Measurements from ENCODE around the gene FRMD5.

FRMD5 gene

GRCh38 chr15:44159492-44159891 lies 35.6 kb downstream of the FRMD5 start:
- no peak for DNase-seq

DNA sequence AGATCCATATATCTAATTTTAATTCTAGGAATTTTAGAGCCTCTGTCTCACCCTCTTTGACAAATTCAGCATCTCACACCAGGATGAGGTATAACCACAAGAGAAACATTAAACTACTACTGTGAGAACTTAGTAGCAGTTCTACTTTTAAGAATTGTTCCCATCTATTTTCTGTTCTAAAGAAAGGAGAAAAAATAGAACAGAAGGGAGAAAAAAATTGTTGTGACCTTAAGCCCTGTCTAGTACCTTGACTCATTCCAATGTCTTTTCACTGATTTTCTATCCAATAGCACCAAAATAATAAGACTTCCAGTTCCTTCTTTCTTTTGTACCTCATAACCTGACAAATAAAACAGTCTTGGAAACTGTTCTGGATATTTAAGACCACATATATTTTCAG lies 37.0 kb downstream of the FRMD5 start:
- no peak for DNase-seq

DNA sequence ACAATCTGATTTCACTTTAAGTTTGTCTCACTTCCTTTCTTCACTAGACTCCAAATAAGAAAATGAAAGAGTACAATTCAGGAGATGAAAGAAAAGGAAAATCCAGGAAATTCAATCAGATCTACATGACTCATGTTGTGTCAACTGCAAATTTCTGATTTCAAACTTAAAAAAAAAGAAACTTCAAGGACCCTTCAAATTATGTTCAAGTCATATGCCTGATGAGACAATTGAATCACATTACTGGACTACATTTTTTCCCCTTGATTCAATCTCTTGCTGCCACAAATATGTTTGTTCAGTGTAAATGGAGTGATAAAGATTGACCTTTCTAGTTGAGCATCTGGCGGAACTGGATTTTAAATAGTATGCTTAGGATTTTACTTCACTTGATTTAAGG lies 37.4 kb downstream of the FRMD5 start:
- no peak for DNase-seq

DNA sequence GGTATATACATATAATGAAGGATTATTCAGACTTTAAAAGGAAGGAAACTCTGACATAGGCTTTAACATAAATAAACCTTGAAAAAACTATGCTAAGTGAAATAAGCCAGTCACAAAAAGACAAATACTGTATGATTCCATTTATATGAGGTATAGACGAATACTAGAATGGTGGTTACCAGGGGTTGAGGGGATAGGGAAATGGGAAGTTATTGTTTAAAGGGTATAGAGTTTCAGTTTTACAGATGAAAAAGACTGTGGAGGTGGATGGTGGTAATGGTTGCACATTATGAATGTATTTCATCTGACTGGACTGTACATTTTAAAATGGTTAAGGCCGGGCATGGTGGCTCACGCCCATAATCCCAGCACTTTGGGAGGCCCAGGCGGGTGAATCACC lies 41.7 kb downstream of the FRMD5 start:
- no peak for DNase-seq

DNA sequence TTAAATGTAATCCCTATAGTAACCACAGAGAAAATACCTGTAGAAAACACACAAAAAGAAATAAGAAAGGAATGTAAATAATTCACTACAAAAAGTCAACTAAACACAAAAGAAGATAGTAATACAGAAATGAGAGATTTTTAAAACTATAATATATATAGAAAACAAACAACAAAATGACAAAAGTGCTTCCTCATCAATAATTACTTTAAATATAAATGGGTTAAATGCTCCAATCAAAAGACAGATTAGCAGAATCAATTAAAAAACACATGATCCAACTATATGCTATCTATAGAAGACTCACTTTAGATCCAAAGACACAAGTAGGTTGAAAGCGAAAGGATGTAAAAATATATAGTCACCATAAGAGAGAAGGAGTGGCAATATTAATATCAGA lies 45.8 kb downstream of the FRMD5 start:
- no peak for DNase-seq

- DNase-seq: no peak
These were observed 46.5 kb downstream of the FRMD5 start for GRCh38 chr15:44148580-44148979.

GRCh38 chr15:44147636-44148035 lies 47.4 kb downstream of the FRMD5 start:
- no peak for DNase-seq

DNA sequence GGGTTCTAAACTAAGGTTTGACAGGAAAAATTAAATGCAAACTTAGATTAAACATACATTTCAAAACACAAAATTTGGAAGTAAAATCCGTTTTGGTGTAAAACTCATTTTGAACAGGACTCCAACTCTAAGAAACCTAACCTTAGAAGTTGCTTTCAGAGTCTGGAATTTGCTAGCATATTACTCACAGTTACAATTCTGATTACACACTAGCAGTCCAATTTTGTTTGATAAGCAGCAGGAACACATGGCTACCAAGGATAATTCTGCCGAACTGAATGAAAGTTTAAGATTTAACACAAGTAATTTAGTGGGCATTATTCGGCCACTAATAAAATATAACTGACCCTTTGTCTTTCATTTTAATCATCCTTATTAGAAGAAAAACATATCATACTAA lies 49.6 kb downstream of the FRMD5 start:
- no peak for DNase-seq

- DNase-seq: no peak
These were observed 50.1 kb downstream of the FRMD5 start for GRCh38 chr15:44144992-44145391.

GRCh38 chr15:44144184-44144583 lies 50.9 kb downstream of the FRMD5 start:
- DNase-seq: no peak

- no peak for DNase-seq
These were observed 57.3 kb downstream of the FRMD5 start for GRCh38 chr15:44137750-44138149.

- DNase-seq: no peak
These were observed 58.0 kb downstream of the FRMD5 start for GRCh38 chr15:44136991-44137477.

DNA sequence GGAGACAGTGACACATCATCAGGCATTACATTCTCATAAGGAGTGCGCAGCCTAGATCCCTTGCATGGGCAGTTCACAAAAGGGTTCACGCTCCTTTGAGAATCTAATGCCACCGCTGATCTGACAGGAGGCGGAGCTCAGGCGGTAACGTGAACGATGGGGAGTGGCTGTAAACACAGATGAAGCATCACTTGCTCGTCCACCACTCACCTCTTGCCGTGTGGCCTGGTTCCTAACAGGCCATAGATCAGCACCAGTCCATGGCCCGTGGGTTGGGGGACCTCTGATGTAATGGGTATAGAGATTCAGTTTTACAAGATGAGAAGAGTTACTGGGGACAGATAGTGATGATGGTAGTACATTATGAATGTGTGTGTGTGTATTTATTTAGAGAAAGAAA lies 63.0 kb downstream of the FRMD5 start:
- DNase-seq: no peak

GRCh38 chr15:44130778-44131177 lies 64.3 kb downstream of the FRMD5 start:
- DNase-seq: no peak

DNA sequence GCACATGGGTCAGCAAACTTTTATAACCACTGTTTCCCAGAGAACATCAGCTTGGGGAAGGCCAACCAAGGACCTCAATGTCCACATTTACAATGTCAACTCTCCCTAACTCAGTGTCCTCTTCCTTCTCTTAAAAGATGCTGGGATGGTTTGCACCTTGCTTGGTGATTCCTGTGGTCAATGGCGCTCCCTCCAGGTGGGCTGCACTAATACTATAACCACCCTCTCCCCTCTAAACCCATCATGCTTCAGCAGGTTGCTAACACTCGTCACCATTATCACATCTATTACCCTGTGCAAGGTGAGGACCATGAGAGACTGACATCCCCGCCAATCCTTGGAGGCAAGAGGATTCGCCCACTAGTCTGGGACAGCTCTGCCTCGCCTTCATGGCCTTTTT lies 65.2 kb downstream of the FRMD5 start:
- DNase-seq: no peak

- DNase-seq: no peak
These were observed 66.6 kb downstream of the FRMD5 start for GRCh38 chr15:44128443-44128842.

- no peak for DNase-seq
These were observed 69.2 kb downstream of the FRMD5 start for GRCh38 chr15:44125879-44126278.

DNA sequence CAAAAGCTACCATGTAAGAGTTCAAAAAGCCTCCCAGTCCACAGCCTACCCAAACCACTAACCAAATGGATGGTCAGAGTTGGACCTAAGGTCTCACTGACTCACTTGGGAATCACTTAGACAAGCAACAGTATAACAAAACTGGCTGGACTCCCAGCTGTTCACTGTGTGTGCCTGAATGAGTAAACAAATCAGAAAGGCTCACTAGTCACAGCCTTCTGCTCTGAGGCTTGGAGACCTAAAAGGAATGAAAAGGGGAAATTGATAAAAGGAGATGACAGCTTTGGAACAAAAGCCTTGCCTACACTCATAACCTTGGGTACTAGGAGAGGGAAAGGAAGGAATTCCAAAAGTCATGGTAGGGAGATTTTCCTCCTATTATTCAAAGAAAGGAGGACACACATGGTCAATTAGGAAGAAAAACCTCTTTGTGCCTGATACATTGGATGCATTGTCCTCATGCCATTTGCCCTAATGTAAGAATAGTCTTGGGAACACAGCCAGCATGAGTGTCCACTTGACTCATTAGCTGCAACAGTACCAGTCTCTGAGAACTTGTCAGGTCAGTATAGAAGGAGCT lies 92.3 kb downstream of the FRMD5 start:
- DNase-seq: no peak

DNA sequence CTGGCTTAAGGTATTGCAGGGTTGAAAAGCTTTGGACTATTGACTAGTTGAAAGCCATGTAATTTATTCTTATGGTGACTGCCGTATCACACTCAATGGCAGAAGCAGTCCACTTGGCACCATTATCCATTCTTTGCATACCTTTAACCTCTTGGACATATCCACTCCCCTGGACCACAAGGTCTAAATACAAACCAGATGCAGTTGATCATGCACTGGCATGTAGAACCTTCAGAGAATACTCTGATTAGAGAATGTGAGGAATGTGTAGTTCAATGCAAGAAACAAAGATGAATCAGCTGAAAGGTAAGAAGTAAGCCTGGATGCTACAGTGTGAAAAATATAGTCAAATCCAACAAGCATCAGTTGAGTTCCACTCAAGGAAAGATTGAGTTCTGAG lies 93.1 kb downstream of the FRMD5 start:
- DNase-seq: no peak

DNA sequence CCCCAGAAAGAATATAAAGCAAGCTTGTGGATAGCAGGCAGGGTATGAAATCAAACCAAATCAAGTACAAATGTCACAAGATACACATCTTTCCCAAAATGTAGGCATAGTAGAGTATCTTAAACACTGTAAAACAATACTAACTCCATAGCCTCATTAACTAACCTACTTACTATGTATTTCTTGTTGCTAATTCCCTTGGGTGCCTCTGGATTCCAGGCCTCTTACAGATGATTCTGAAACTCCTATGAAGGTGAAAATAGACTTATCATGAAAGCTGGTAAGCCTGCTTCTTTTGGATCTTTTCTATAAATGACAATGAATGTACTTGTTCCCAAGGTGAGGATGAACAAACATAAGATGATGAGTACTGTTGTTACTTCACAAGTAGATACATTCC lies 93.8 kb downstream of the FRMD5 start:
- no peak for DNase-seq

DNA sequence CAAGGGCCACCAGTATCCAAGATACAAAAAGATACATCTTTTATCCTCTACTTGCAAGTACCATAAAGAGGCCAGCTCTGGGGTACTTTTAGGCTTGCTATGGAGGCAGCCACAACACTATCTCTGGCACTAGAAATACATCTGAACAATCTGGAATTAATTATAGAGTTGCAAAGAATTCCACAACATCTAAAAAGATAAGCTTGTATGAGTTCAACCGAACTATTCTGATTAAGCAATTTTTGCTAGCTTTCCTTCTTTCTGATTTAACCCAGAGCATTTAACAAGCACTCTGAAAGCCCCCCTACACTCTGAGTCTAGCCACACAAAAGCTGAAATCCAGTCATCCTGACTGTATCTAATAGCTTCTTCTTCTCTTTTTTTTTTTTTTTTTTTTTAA lies 95.4 kb downstream of the FRMD5 start:
- no peak for DNase-seq

GRCh38 chr15:44097552-44097951 lies 97.5 kb downstream of the FRMD5 start:
- DNase-seq: no peak

GRCh38 chr15:44096596-44096995 lies 98.5 kb downstream of the FRMD5 start:
- DNase-seq: no peak

DNA sequence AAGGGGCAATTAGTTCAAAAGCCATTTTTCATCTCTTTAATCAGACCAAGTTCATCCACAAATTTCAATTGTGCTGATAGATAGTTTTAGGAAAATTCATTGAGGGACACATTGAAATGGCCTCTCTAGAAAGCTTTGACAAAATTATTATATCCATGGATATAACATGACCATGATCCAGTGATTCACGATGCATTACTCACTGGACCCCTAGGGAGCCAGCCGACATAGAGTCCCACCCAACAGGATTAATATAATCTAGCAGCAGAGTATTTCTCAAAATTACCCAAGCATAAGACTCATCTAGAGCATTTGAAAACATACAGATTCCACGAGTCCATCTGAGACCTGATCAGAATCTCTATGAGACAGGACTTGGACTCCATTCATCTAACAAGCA lies 100.3 kb downstream of the FRMD5 start:
- DNase-seq: no peak

GRCh38 chr15:44093836-44094235 lies 101.2 kb downstream of the FRMD5 start:
- no peak for DNase-seq

DNA sequence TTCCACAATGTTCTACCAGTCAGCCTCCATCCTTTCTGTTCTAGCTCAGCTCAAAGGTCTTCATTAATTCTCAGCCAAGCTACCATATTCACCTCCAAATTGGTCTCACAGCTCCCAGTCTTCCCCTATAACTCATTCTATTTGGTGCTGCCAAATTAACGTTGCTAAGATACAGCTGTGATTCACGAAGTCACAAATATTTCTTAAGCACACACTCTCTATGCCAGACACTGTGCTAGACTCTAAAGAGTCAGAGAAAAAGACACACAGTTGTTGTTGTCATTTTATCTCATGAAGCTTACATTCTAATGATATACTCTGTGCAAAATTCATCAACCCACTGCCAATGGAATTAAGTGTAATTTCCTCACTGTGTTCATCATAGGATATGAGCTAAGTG lies 102.8 kb downstream of the FRMD5 start:
- no peak for DNase-seq

Measured in CD4-positive, alpha-beta T cell treated with Interleukin-17A for 1 hour (primary cell).